ENCODE measurements around the gene IQGAP3.

- no peak for TF ChIP-seq CTCF (IDR thresholded peaks at IDR 0.05)
- TF ChIP-seq NRF1 (IDR thresholded peaks at IDR 0.05; ENCODE audit: low read depth, low read length), result no peak
- TF ChIP-seq RFX5 (IDR thresholded peaks at IDR 0.05; ENCODE audit: low read length), result no peak
- no peak for TF ChIP-seq POLR2AphosphoS5 (IDR thresholded peaks at IDR 0.05; ENCODE audit: low read depth, low read length)
Measured at GRCh38 chr1:156515956-156516355, 56.4 kb downstream of the IQGAP3 start.
